Measurements from ENCODE around the gene TRPM1.

- TF ChIP-seq CTCF (IDR thresholded peaks at IDR 0.05 in 4 of 5, conservative IDR thresholded peaks at IDR 0.05 in 1 of 5) (no peak), POLR2A (IDR thresholded peaks at IDR 0.05) (no peak)
Observed at GRCh38 chr15:31098491-31098917, 3.0 kb downstream of the TRPM1 start.

All from gastrocnemius medialis (tissue), 4 donors.